ENCODE data around the gene OLA1.

DNA sequence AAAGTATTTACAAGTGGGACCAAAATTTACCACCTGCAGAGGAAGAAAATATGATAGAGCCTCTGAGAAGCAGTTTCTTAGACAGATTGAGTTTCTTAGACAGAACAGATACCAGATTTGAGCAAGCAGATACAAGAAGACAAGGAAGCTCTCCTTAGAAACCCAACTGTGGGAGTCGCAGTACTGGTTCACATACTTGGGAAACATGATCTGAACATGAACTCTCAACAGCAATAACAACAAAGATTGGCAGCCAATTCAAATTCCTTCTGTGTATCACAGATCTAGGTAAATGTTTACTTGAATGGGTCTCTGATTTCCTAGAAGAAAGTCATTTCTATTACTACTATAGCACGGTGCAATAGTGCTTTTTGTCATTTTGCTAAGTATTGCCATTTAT, 82.1 kb downstream of the OLA1 start:
- TF ChIP-seq, protein P1, sequence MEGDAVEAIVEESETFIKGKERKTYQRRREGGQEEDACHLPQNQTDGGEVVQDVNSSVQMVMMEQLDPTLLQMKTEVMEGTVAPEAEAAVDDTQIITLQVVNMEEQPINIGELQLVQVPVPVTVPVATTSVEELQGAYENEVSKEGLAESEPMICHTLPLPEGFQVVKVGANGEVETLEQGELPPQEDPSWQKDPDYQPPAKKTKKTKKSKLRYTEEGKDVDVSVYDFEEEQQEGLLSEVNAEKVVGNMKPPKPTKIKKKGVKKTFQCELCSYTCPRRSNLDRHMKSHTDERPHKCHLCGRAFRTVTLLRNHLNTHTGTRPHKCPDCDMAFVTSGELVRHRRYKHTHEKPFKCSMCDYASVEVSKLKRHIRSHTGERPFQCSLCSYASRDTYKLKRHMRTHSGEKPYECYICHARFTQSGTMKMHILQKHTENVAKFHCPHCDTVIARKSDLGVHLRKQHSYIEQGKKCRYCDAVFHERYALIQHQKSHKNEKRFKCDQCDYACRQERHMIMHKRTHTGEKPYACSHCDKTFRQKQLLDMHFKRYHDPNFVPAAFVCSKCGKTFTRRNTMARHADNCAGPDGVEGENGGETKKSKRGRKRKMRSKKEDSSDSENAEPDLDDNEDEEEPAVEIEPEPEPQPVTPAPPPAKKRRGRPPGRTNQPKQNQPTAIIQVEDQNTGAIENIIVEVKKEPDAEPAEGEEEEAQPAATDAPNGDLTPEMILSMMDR (IDR thresholded peaks at IDR 0.05) = no peak
- TF ChIP-seq POLR2A (IDR thresholded peaks at IDR 0.05) (no peak), POLR2AphosphoS5 (IDR thresholded peaks at IDR 0.05; ENCODE audit: insufficient read depth in 1 of 2, low read depth in 1 of 2) (no peak)
